Measurements from ENCODE around the gene CCDC183. TPM values are rescaled to one million over a fixed set of nuclear protein-coding genes. Genes with fewer than 3 reads are reported as not detected.

CCDC183 gene
- total RNA-seq, 1 experiment from 2014 or later = not detected

Small RNAs within 50 kb of the gene (small RNA-seq; reads per million reads assigned to genes)
- gene AL355987.2 (not detected), gene ATP6V1G1P3 (not detected), gene MIR4292 (not detected), gene MIR6722 (not detected)

Other genes starting within 250 kb of the CCDC183 start
- gene EGFL7, start 133.4 kb upstream of the CCDC183 start, total RNA-seq (2014; rRNA removed; shearing (Covaris generic)) = 31.8 and 34.6 TPM in 2 replicates
- 56.0 and 73.5 TPM in 2 replicates for gene AGPAT2, start 108.9 kb upstream of the CCDC183 start, total RNA-seq (2014; rRNA removed; shearing (Covaris generic))
- 2.4 and 4.5 TPM in 2 replicates for gene DIPK1B, start 83.8 kb upstream of the CCDC183 start, total RNA-seq (2014; rRNA removed; shearing (Covaris generic))
- gene LCN10, start 53.4 kb upstream of the CCDC183 start, total RNA-seq (2014; rRNA removed; shearing (Covaris generic)) = not detected in 2 replicates
- gene LCN6, start 47.8 kb upstream of the CCDC183 start, total RNA-seq (2014; rRNA removed; shearing (Covaris generic)) = not detected in 2 replicates
- gene LCN8, start 38.1 kb upstream of the CCDC183 start, total RNA-seq (2014; rRNA removed; shearing (Covaris generic)) = not detected in 2 replicates
- gene LCN15, start 31.8 kb upstream of the CCDC183 start, total RNA-seq (2014; rRNA removed; shearing (Covaris generic)) = not detected in 2 replicates
- gene TMEM141, start 5.0 kb upstream of the CCDC183 start, total RNA-seq (2014; rRNA removed; shearing (Covaris generic)) = 52.5 and 71.5 TPM in 2 replicates
- gene RABL6, start 11.6 kb downstream of the CCDC183 start, total RNA-seq (2014; rRNA removed; shearing (Covaris generic)) = 87.9 and 90.9 TPM in 2 replicates
- gene AJM1, start 46.1 kb downstream of the CCDC183 start, total RNA-seq (2014; rRNA removed; shearing (Covaris generic)) = 0.87 and 1.5 TPM in 2 replicates
- gene PHPT1, start 53.1 kb downstream of the CCDC183 start, total RNA-seq (2014; rRNA removed; shearing (Covaris generic)) = 124 and 165 TPM in 2 replicates
- gene MAMDC4, start 56.0 kb downstream of the CCDC183 start, total RNA-seq (2014; rRNA removed; shearing (Covaris generic)) = 5.5 and 7.4 TPM in 2 replicates
- gene EDF1, start 70.0 kb downstream of the CCDC183 start, total RNA-seq (2014; rRNA removed; shearing (Covaris generic)) = 301 and 357 TPM in 2 replicates
- gene TRAF2, start 90.2 kb downstream of the CCDC183 start, total RNA-seq (2014; rRNA removed; shearing (Covaris generic)) = 16.9 and 18.5 TPM in 2 replicates
- 171 and 188 TPM in 2 replicates for gene FBXW5, start 148.4 kb downstream of the CCDC183 start, total RNA-seq (2014; rRNA removed; shearing (Covaris generic))
- 0.47 TPM in 1 of 2 replicates, not detected in the other for gene C8G, start 148.9 kb downstream of the CCDC183 start, total RNA-seq (2014; rRNA removed; shearing (Covaris generic))
- not detected in 2 replicates for gene LCN12, start 155.9 kb downstream of the CCDC183 start, total RNA-seq (2014; rRNA removed; shearing (Covaris generic))
- gene PTGDS, start 181.2 kb downstream of the CCDC183 start, total RNA-seq (2014; rRNA removed; shearing (Covaris generic)) = not detected in 2 replicates
- gene LCNL1, start 186.7 kb downstream of the CCDC183 start, total RNA-seq (2014; rRNA removed; shearing (Covaris generic)) = not detected in 2 replicates
- gene PAXX, start 196.1 kb downstream of the CCDC183 start, total RNA-seq (2014; rRNA removed; shearing (Covaris generic)) = 68.0 and 77.8 TPM in 2 replicates
- 1.0 and 1.7 TPM in 2 replicates for gene CLIC3, start 200.2 kb downstream of the CCDC183 start, total RNA-seq (2014; rRNA removed; shearing (Covaris generic))
- 7.5 and 9.0 TPM in 2 replicates for gene ABCA2, start 231.9 kb downstream of the CCDC183 start, total RNA-seq (2014; rRNA removed; shearing (Covaris generic))
- gene FUT7, start 235.8 kb downstream of the CCDC183 start, total RNA-seq (2014; rRNA removed; shearing (Covaris generic)) = not detected in 2 replicates
- 31.5 and 39.2 TPM in 2 replicates for gene NPDC1, start 249.8 kb downstream of the CCDC183 start, total RNA-seq (2014; rRNA removed; shearing (Covaris generic))

Measured in HT1080 (cell line).